Breast epithelium (tissue), 4 donors: ENCODE data around the gene CYYR1. TPM values are rescaled to one million over a fixed set of nuclear protein-coding genes. Genes with fewer than 3 reads are reported as not detected.

Experiments used
- DNase-seq, 2 donors: peaks; one replicate each; pipeline ENCODE4 v3.0.0-alpha.2; 2019; ENCODE audit warnings: low spot score in 2 of 2
- H3K27ac ChIP-seq, 2 donors: fragments of 200-600 bp; sonication (generic) in 1 of 2; one replicate each; pipeline ENCODE4 v1.5.1; 2016 to 2019; ENCODE audit warnings: mild to moderate bottlenecking in 1 of 2
- H3K27me3 ChIP-seq, 2 donors: fragments of 200-600 bp; sonication (generic) in 1 of 2; one replicate each; pipeline versions ENCODE4 v1.5.1 to v1.6.0; 2017 to 2019; ENCODE audit warnings: control low read depth in 1 of 2, mild to moderate bottlenecking in 1 of 2
- H3K36me3 ChIP-seq: fragments of 200-600 bp; one replicate; pipeline ENCODE4 v1.5.1; 2019
- H3K4me1 ChIP-seq, 2 donors: fragments of 200-600 bp; sonication (generic); one replicate each; pipeline ENCODE4 v1.5.1; 2016 to 2019; ENCODE audit warnings: control low read depth in 1 of 2
- H3K4me3 ChIP-seq, 3 donors: fragments of 200-600 bp; sonication (generic); 1 replicate in 2 of 3; 2 replicates in 1 of 3; pipeline ENCODE4 v1.5.1; 2016 to 2019; ENCODE audit warnings: mild to moderate bottlenecking in 3 of 3, moderate library complexity in 2 of 3
- H3K9me3 ChIP-seq, 2 donors: fragments of 200-600 bp; sonication (generic) in 1 of 2; one replicate each; pipeline ENCODE4 v1.5.1; 2016 to 2019; ENCODE audit warnings: control low read depth in 1 of 2
- POLR2A ChIP-seq: fragments of 450-650 bp; IDR thresholded peaks from one replicate; pipeline ENCODE4 v1.6.1; 2016; ENCODE audit warnings: antibody characterized with exemption, mild to moderate bottlenecking, moderate library complexity
- POLR2AphosphoS5 ChIP-seq, 3 donors: sonication (generic); formaldehyde crosslinking; IDR thresholded peaks; one replicate each; pipeline ENCODE4 v1.6.1; 2017; ENCODE audit warnings: antibody characterized with exemption in 3 of 3
- intact Hi-C: fragments of 100-400 bp; cut with DNase I; formaldehyde crosslinking; loops from one replicate; pipeline ENCODE4 v1.15.1; 2023; ENCODE audit warnings: low total_unique reads
- total RNA-seq, 3 donors: library from RNA; depleted of rRNA; stranded (reverse); fragments of >200 nt; gene quantifications; one replicate each; pipeline ENCODE4 v1.1.0, GENCODE V29; 2016
- TF ChIP-seq, protein P1 (sequence below), 3 donors: fragments of 450-650 bp; IDR thresholded peaks; one replicate each; pipeline ENCODE4 v1.5.1; 2016 to 2017; ENCODE audit warnings: antibody characterized with exemption in 3 of 3, mild to moderate bottlenecking in 3 of 3, moderate library complexity in 3 of 3

CYYR1 gene
- total RNA-seq, 3 donors from 2014 or later, result 10.6 to 15.1 (median 14.3) TPM

DNA sequence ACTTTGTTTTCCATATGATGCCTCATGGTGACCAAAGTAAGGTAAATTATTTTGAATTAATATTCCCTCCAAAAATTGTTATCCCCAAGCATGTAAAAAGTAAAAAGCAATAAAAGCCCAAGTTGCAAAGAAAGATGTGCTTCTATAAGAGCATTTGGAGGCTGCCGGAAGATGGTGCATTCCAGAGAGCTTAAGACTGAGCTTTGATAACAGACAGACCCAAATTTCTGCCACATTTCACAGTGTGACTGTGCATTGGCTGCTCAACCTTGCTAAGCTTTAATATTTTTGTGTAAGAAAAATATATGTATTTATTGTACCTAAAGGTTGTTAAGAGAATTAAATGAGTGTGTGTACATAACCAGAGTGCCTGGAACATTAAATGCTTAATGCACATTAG is 67.9 kb downstream of the CYYR1 start:
- H3K9me3 ChIP-seq, result no peaks in the 10 kb centered on the region
- TF ChIP-seq, protein P1, sequence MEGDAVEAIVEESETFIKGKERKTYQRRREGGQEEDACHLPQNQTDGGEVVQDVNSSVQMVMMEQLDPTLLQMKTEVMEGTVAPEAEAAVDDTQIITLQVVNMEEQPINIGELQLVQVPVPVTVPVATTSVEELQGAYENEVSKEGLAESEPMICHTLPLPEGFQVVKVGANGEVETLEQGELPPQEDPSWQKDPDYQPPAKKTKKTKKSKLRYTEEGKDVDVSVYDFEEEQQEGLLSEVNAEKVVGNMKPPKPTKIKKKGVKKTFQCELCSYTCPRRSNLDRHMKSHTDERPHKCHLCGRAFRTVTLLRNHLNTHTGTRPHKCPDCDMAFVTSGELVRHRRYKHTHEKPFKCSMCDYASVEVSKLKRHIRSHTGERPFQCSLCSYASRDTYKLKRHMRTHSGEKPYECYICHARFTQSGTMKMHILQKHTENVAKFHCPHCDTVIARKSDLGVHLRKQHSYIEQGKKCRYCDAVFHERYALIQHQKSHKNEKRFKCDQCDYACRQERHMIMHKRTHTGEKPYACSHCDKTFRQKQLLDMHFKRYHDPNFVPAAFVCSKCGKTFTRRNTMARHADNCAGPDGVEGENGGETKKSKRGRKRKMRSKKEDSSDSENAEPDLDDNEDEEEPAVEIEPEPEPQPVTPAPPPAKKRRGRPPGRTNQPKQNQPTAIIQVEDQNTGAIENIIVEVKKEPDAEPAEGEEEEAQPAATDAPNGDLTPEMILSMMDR (IDR thresholded peaks at IDR 0.05), result no peak
- TF ChIP-seq POLR2AphosphoS5 (IDR thresholded peaks at IDR 0.05) (no peak), POLR2A (no peak)

DNA sequence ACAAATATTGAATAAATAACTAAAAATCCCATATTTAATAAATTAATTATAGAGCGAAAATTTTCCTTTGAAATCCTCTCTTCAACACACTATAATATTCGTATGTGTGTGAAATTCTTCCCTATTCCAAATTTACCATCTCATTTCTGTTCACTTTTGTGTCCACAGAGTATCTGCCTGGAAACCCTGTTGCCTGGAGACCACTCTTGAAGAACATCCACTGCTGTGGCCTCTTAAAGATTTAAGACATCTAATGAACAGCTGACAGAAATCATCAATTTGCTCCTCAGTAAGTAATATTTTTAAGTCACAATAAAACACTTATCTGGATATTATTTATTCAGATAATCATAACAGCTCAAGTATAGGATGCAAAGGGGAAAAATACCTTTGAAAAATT is 69.7 kb downstream of the CYYR1 start:
- H3K27me3 ChIP-seq, result no peaks in the 10 kb centered on the region
- no peak for DNase-seq
- no peaks in the 10 kb centered on the region for H3K4me1 ChIP-seq
- no peak overlapping the region for H3K27ac ChIP-seq
- H3K36me3 ChIP-seq, result no peaks in the 10 kb centered on the region
- H3K4me3 ChIP-seq, result no peak overlapping the region
- TF ChIP-seq POLR2A (no peak), POLR2AphosphoS5 (IDR thresholded peaks at IDR 0.05) (no peak)
- TF ChIP-seq, protein P1 (IDR thresholded peaks at IDR 0.05), result no peak
- no peaks in the 10 kb centered on the region for H3K9me3 ChIP-seq
- intact Hi-C loops, result no loop called here

More for the DNA sequence above, 67.9 kb downstream of the CYYR1 start:
- no peaks in the 10 kb centered on the region for H3K27me3 ChIP-seq
- intact Hi-C loops, result no loop called here
- no peaks in the 10 kb centered on the region for H3K4me1 ChIP-seq
- H3K4me3 ChIP-seq, result no peak overlapping the region
- H3K36me3 ChIP-seq, result no peaks in the 10 kb centered on the region
- no peak for DNase-seq
- no peak overlapping the region for H3K27ac ChIP-seq

DNA sequence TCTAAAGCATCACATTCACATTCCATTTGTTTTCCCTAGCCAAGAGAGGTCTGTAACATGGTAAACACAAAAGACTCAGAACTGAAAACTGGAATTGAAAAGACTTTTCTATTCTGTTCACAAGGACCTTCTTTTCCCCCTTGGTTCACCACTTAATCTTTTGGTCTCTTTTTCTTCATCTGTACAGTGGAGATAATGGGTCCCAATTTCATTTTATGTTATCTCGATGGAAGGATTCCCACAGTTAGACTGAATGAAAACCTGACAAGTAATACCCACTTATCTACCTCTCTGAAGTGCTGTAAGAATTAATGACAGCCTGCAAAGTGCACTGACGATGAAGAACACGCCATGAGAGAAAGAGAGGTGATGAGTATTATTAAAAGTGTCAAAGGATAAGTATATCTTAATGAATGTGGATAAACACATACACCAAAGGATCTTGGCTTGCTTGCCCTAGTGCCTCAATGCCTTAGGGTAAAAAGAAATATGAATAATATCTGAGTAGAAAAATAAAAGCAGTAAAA is 71.5 kb downstream of the CYYR1 start:
- no peak for DNase-seq
- H3K27me3 ChIP-seq, result no peaks in the 10 kb centered on the region
- H3K36me3 ChIP-seq, result no peaks in the 10 kb centered on the region
- no peaks in the 10 kb centered on the region for H3K4me1 ChIP-seq
- H3K27ac ChIP-seq, result no peak overlapping the region
- no peak for TF ChIP-seq POLR2AphosphoS5 (IDR thresholded peaks at IDR 0.05)
- TF ChIP-seq, protein P1 (IDR thresholded peaks at IDR 0.05), result no peak
- TF ChIP-seq POLR2A, result no peak
- no peaks in the 10 kb centered on the region for H3K9me3 ChIP-seq
- H3K4me3 ChIP-seq, result no peak overlapping the region
- intact Hi-C loops, result no loop called here

DNA sequence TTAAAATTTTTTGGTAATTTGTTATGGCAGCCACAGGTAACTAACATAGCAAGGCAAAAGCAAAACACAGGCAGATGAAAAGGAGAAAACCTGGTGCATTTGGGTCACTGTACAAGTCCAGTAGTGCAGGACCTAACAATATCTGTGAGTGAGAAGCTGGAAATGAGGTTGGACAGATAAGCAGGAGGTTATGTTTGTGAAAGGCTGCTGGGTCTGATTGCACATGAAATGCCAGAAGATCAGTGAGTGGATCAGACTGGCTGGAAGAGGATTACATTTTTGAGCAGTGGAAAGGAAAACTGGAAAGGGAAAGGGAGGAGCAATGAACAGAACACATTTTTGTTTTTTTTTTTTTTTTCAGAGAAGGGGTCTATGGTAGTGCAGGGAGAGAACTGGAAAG is 73.6 kb downstream of the CYYR1 start:
- no peak overlapping the region for H3K4me3 ChIP-seq
- H3K9me3 ChIP-seq, result no peaks in the 10 kb centered on the region
- no peaks in the 10 kb centered on the region for H3K36me3 ChIP-seq
- H3K27ac ChIP-seq, result no peak overlapping the region
- DNase-seq, result no peak
- TF ChIP-seq POLR2AphosphoS5 (IDR thresholded peaks at IDR 0.05), result no peak
- no peak for TF ChIP-seq POLR2A
- TF ChIP-seq, protein P1 (IDR thresholded peaks at IDR 0.05), result no peak
- no peaks in the 10 kb centered on the region for H3K27me3 ChIP-seq
- H3K4me1 ChIP-seq, result no peaks in the 10 kb centered on the region
- intact Hi-C loops, result no loop called here

DNA sequence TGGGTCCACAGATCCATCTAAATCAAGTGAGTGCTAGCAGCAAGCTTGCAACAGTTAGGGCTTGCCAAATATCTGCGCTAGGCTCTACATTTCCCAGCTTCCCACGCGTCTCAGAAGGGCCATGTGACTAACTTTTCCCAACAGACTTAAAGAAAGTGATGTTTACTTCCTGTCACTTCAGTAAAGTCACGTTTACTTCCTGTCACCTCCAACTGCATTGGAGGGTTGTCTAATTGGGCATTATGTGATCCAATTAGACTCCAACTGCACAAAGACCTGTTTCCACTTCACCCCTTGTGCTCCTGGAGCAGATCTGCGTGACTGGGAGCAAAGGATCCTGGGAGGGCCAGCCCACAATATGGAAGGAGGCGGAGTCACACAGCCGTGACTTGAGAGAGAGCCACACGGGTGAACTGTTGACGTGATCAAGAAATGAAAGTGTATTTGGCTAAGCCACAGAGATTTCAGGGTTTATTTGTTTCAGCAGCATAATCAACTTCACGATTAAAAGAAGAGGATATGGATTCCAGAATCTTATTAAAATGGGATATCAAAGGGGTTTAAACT is 77.7 kb downstream of the CYYR1 start:
- H3K4me3 ChIP-seq, result no peak overlapping the region
- TF ChIP-seq, protein P1 (IDR thresholded peaks at IDR 0.05), result no peak
- TF ChIP-seq POLR2AphosphoS5 (IDR thresholded peaks at IDR 0.05), result no peak
- TF ChIP-seq POLR2A, result no peak
- no peaks in the 10 kb centered on the region for H3K4me1 ChIP-seq
- H3K27me3 ChIP-seq, result no peaks in the 10 kb centered on the region
- no peak for DNase-seq
- no peak overlapping the region for H3K27ac ChIP-seq
- no peaks in the 10 kb centered on the region for H3K9me3 ChIP-seq
- no peaks in the 10 kb centered on the region for H3K36me3 ChIP-seq
- intact Hi-C loops, result no loop called here
